HCT116 (cell line): ENCODE measurements around the gene LMX1A. TPM values are rescaled to one million over a fixed set of nuclear protein-coding genes. Genes with fewer than 3 reads are reported as not detected.

Experiments
- ATAC-seq: fragments of 200-7000 bp; cut with Tn5 transposase; 2 replicates; pipeline ENCODE4 v1.9.1; 2020; ENCODE audit warnings: mild to moderate bottlenecking, moderate library complexity
- BruUV-seq: library from RNA; stranded (reverse); fragments of 400-500 nt; replicated peaks from 2 replicates; lab custom pipeline; 2021; lab: Mats Ljungman, UMichigan
- CTCF ChIA-PET: fragments of 300-600 bp; sonication (Branson Sonifier 250); formaldehyde crosslinking; loops from one replicate; lab custom pipeline; 2021; ENCODE audit warnings: antibody characterized with exemption; lab: Charles Lee
- POLR2A ChIA-PET: fragments of 300-600, 350-600 bp; sonication (Branson Sonifier 250); formaldehyde crosslinking; loops from one replicate; lab custom pipeline; 2021; ENCODE audit warnings: antibody characterized with exemption; lab: Charles Lee
- RAD21 ChIA-PET, 2 experiments: fragments of 300-600 bp; sonication (Branson Sonifier 250); formaldehyde crosslinking; loops; one replicate each; lab custom pipeline; 2023; ENCODE audit warnings: low total read pairs in 2 of 2; ENCODE audit not compliant: uncharacterized antibody in 2 of 2, unreplicated experiment in 2 of 2, low non-redundant PET in 1 of 2; lab: Charles Lee
- DNase-seq: peaks from one replicate; pipeline ENCODE4 v3.0.0-alpha.2; 2010; ENCODE audit warnings: low read depth, low spot score
- H2AFZ ChIP-seq: fragments of 200-600 bp; shearing (Covaris generic), sonication (generic); 2 replicates; pipeline ENCODE4 v1.6.1; 2017; ENCODE audit warnings: low read depth, mixed run types, mixed read lengths, antibody characterized with exemption, low read length; ENCODE audit not compliant: poor library complexity, severe bottlenecking
- H3K27ac ChIP-seq: 2 replicates; pipeline ENCODE4 v1.5.1; 2012; ENCODE audit warnings: low read depth, low read length
- H3K27me3 ChIP-seq: fragments of 200-600 bp; sonication (generic); 2 replicates; pipeline ENCODE4 v1.6.1; 2016; ENCODE audit warnings: mixed run types, low read length, mixed read lengths; ENCODE audit not compliant: insufficient read depth
- H3K36me3 ChIP-seq, 2 experiments: fragments of 200-500 bp in 1 of 2; fragments of 200-600 bp in 1 of 2; sonication (Bioruptor generic) in 1 of 2; sonication (generic) in 1 of 2; 2 replicates each; pipeline versions ENCODE4 v1.5.1 to v1.6.1; 2014 to 2016; ENCODE audit warnings: low read length in 2 of 2, inconsistent platforms in 1 of 2, mixed read lengths in 1 of 2, mixed run types in 1 of 2; ENCODE audit not compliant: insufficient read depth in 2 of 2, control insufficient read depth in 1 of 2
- H3K4me1 ChIP-seq, 2 experiments: fragments of 200-600 bp in 1 of 2; sonication (generic) in 1 of 2; 2 replicates each; pipeline versions ENCODE4 v1.5.1 to v1.6.1; 2012 to 2017; ENCODE audit warnings: low read length in 2 of 2, inconsistent platforms in 1 of 2, mild to moderate bottlenecking in 1 of 2, mixed read lengths in 1 of 2, mixed run types in 1 of 2, moderate library complexity in 1 of 2; ENCODE audit not compliant: insufficient read depth in 2 of 2, control insufficient read depth in 1 of 2
- H3K4me2 ChIP-seq: fragments of 200-600 bp; sonication (generic); 2 replicates; pipeline ENCODE4 v1.6.1; 2017; ENCODE audit warnings: mixed run types, low read length, mixed read lengths
- H3K4me3 ChIP-seq, 2 experiments: fragments of 200-600 bp in 1 of 2; sonication (generic) in 1 of 2; replicated peaks in 1 of 2; 2 replicates each; pipeline ENCODE4 v1.5.1; 2011 to 2016; ENCODE audit warnings: low read length in 2 of 2, control low read depth in 1 of 2, low read depth in 1 of 2, mild to moderate bottlenecking in 1 of 2, mixed read lengths in 1 of 2, mixed run types in 1 of 2
- H3K79me2 ChIP-seq: fragments of 200-600 bp; sonication (generic); 2 replicates; pipeline ENCODE4 v1.6.1; 2017; ENCODE audit warnings: mild to moderate bottlenecking, mixed run types, low read length, moderate library complexity, mixed read lengths; ENCODE audit not compliant: insufficient read depth
- H3K9ac ChIP-seq: fragments of 200-600 bp; sonication (generic); 2 replicates; pipeline ENCODE4 v1.6.1; 2016; ENCODE audit warnings: low read length, mixed read lengths
- H3K9me2 ChIP-seq: fragments of 200-600 bp; sonication (generic), shearing (Covaris generic); 2 replicates; pipeline ENCODE4 v1.6.1; 2017; ENCODE audit warnings: mixed run types, mild to moderate bottlenecking, moderate library complexity; ENCODE audit not compliant: insufficient read depth
- H3K9me3 ChIP-seq, 2 experiments: fragments of 200-500 bp in 1 of 2; fragments of 200-600 bp in 1 of 2; sonication (Bioruptor generic) in 1 of 2; sonication (generic) in 1 of 2; 2 replicates each; pipeline ENCODE4 v1.6.1; 2014 to 2017; ENCODE audit warnings: low read length in 2 of 2, mixed read lengths in 2 of 2, inconsistent platforms in 1 of 2, low read depth in 1 of 2, mild to moderate bottlenecking in 1 of 2, mixed run types in 1 of 2, moderate library complexity in 1 of 2; ENCODE audit not compliant: control insufficient read depth in 1 of 2, insufficient read depth in 1 of 2
- H4K20me1 ChIP-seq: fragments of 200-600 bp; sonication (generic), shearing (Covaris generic); 2 replicates; pipeline ENCODE4 v1.6.1; 2017; ENCODE audit warnings: mixed run types, mild to moderate bottlenecking, moderate library complexity; ENCODE audit not compliant: insufficient read depth
- CBX3 ChIP-seq: IDR thresholded peaks from 2 replicates; pipeline ENCODE4 v1.6.1; 2012; ENCODE audit warnings: low read depth
- EGR1 ChIP-seq: IDR thresholded peaks from 2 replicates; pipeline ENCODE4 v1.6.1; 2012; ENCODE audit warnings: low read depth
- ELF1 ChIP-seq: IDR thresholded peaks from 2 replicates; pipeline ENCODE4 v1.6.1; 2012; ENCODE audit warnings: low read depth, borderline replicate concordance
- EZH2 ChIP-seq: fragments of 200-600 bp; sonication (generic); IDR thresholded peaks from 2 replicates; pipeline ENCODE4 v1.6.1; 2017; ENCODE audit warnings: antibody characterized with exemption, mixed run types
- EZH2phosphoT487 ChIP-seq: fragments of 200-600 bp; IDR thresholded peaks from 2 replicates; pipeline ENCODE4 v1.6.1; 2018; ENCODE audit warnings: antibody characterized with exemption, borderline replicate concordance
- FOSL1 ChIP-seq: IDR thresholded peaks from 2 replicates; pipeline ENCODE4 v1.6.1; 2012; ENCODE audit warnings: low read depth
- POLR2A ChIP-seq: IDR thresholded peaks from 2 replicates; pipeline ENCODE4 v1.7.0; 2011; ENCODE audit warnings: borderline replicate concordance; ENCODE audit not compliant: insufficient read depth, insufficient read length; ENCODE audit errors: extremely low read depth
- POLR2AphosphoS5 ChIP-seq: IDR thresholded peaks from 2 replicates; pipeline ENCODE4 v1.6.1; 2011; ENCODE audit warnings: mild to moderate bottlenecking, low read depth, low read length, moderate library complexity
- RAD21 ChIP-seq: IDR thresholded peaks from 2 replicates; pipeline ENCODE4 v1.6.1; 2012; ENCODE audit warnings: low read depth, mild to moderate bottlenecking
- SIN3A ChIP-seq: IDR thresholded peaks from 2 replicates; pipeline ENCODE4 v1.6.1; 2012; ENCODE audit warnings: low read depth
- SP1 ChIP-seq: IDR thresholded peaks from 2 replicates; pipeline ENCODE4 v1.6.1; 2012; ENCODE audit warnings: low read depth
- SRF ChIP-seq: IDR thresholded peaks from 2 replicates; pipeline ENCODE4 v1.6.1; 2012; ENCODE audit warnings: low read depth
- YY1 ChIP-seq: IDR thresholded peaks from 2 replicates; pipeline ENCODE4 v1.6.1; 2011; ENCODE audit warnings: low read length, low read depth, moderate library complexity, mild to moderate bottlenecking; ENCODE audit not compliant: insufficient replicate concordance; ENCODE audit errors: extremely low read depth
- ZNF274 ChIP-seq: fragments of 200-500 bp; sonication (Bioruptor generic); IDR thresholded peaks from 2 replicates; pipeline ENCODE4 v1.6.1; 2014; ENCODE audit warnings: mild to moderate bottlenecking, low read depth, low read length, inconsistent platforms
- intact Hi-C: fragments of 100-400 bp; cut with micrococcal nuclease; formaldehyde crosslinking; loops from 2 replicates; pipeline ENCODE4 v1.10.0; 2022
- total RNA-seq: library from RNA; stranded (reverse); gene quantifications from one replicate; pipeline ENCODE4 v1.2.1, GENCODE V29; 2021; ENCODE audit not compliant: unreplicated experiment
- TF ChIP-seq, protein P1 (sequence below): IDR thresholded peaks from 2 replicates; pipeline ENCODE4 v1.6.1; 2012
- TF ChIP-seq, protein P2 (sequence below), 3 experiments: fragments of 200-600 bp in 1 of 3; sonication (generic) in 1 of 3; IDR thresholded peaks in 2 of 3; conservative IDR thresholded peaks in 1 of 3; 2 replicates each; pipeline ENCODE4 v1.5.1; 2012 to 2017; ENCODE audit warnings: low read depth in 2 of 3, low read length in 2 of 3, antibody characterized with exemption in 1 of 3, borderline replicate concordance in 1 of 3, control low read depth in 1 of 3, mild to moderate bottlenecking in 1 of 3, mixed read lengths in 1 of 3, mixed run types in 1 of 3, moderate library complexity in 1 of 3; ENCODE audit not compliant: insufficient read depth in 1 of 3
- TF ChIP-seq, protein P3 (sequence below): IDR thresholded peaks from 2 replicates; pipeline ENCODE4 v1.6.1; 2012
- TF ChIP-seq, protein P4 (sequence below): IDR thresholded peaks from 2 replicates; pipeline ENCODE4 v1.6.1; 2011; ENCODE audit warnings: mild to moderate bottlenecking, low read length, moderate library complexity; ENCODE audit not compliant: insufficient replicate concordance; ENCODE audit errors: extremely low read depth
- TF ChIP-seq, protein P5 (sequence below): IDR thresholded peaks from 2 replicates; pipeline ENCODE4 v1.6.1; 2012; ENCODE audit warnings: low read depth

Gene LMX1A
- total RNA-seq, 1 experiment from 2014 or later = not detected

DNA sequence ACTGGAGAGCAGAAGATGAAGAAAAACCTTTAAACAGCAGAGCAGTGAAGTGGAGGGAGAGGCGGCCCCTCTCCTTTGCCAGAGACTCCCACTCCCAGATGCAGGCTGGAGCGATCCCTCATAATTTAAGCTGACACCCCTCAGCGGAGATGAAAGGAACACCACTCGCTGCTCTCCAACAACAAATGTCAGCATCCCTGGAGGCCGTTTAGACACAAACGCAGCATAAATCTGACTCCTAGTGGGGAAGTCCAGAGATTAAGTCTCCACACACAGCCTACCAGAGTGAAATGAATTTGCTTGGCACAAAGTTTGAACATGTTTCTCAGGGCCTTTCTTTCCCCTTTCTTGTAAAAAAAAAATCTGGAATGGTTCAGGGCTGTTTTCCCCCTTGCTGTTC lies 137.8 kb downstream of the LMX1A start:
- intact Hi-C loops = no loop called here
- Histone ChIP-seq H3K4me3 (no peak overlapping the region), H2AFZ (no peak overlapping the region), H3K27me3 (peaks cover 45% of the 10 kb centered on the region), H3K9me2 (no peaks in the 10 kb centered on the region), H3K9me3 (no peaks in the 10 kb centered on the region), H3K27ac (no peak overlapping the region), H3K4me2 (no peak overlapping the region), H3K4me1 (no peaks in the 10 kb centered on the region), H3K9ac (no peak overlapping the region), H3K36me3 (no peaks in the 10 kb centered on the region), H4K20me1 (no peaks in the 10 kb centered on the region), H3K79me2 (no peaks in the 10 kb centered on the region)
- ChIA-PET CTCF (no interaction called here), POLR2A (no interaction called here), RAD21 (no interaction called here)
- TF ChIP-seq SIN3A (no peak), POLR2AphosphoS5 (no peak), FOSL1 (no peak), EGR1 (no peak), CBX3 (no peak), EZH2phosphoT487 (no peak), SRF (no peak), SP1 (no peak), EZH2 (no peak), YY1 (no peak), ZNF274 (no peak), RAD21 (no peak), ELF1 (no peak), POLR2A (no peak)
- TF ChIP-seq, protein P1, sequence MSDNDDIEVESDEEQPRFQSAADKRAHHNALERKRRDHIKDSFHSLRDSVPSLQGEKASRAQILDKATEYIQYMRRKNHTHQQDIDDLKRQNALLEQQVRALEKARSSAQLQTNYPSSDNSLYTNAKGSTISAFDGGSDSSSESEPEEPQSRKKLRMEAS = no peak
- TF ChIP-seq, protein P2, sequence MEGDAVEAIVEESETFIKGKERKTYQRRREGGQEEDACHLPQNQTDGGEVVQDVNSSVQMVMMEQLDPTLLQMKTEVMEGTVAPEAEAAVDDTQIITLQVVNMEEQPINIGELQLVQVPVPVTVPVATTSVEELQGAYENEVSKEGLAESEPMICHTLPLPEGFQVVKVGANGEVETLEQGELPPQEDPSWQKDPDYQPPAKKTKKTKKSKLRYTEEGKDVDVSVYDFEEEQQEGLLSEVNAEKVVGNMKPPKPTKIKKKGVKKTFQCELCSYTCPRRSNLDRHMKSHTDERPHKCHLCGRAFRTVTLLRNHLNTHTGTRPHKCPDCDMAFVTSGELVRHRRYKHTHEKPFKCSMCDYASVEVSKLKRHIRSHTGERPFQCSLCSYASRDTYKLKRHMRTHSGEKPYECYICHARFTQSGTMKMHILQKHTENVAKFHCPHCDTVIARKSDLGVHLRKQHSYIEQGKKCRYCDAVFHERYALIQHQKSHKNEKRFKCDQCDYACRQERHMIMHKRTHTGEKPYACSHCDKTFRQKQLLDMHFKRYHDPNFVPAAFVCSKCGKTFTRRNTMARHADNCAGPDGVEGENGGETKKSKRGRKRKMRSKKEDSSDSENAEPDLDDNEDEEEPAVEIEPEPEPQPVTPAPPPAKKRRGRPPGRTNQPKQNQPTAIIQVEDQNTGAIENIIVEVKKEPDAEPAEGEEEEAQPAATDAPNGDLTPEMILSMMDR (IDR thresholded peaks at IDR 0.05 in 2 of 3, conservative IDR thresholded peaks at IDR 0.05 in 1 of 3; ENCODE audit: borderline replicate concordance in 1 of 3, insufficient read depth in 1 of 3, low read depth in 2 of 3, low read length in 2 of 3) = no peak
- TF ChIP-seq, protein P3, sequence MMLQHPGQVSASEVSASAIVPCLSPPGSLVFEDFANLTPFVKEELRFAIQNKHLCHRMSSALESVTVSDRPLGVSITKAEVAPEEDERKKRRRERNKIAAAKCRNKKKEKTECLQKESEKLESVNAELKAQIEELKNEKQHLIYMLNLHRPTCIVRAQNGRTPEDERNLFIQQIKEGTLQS = no peak
- TF ChIP-seq, protein P4, sequence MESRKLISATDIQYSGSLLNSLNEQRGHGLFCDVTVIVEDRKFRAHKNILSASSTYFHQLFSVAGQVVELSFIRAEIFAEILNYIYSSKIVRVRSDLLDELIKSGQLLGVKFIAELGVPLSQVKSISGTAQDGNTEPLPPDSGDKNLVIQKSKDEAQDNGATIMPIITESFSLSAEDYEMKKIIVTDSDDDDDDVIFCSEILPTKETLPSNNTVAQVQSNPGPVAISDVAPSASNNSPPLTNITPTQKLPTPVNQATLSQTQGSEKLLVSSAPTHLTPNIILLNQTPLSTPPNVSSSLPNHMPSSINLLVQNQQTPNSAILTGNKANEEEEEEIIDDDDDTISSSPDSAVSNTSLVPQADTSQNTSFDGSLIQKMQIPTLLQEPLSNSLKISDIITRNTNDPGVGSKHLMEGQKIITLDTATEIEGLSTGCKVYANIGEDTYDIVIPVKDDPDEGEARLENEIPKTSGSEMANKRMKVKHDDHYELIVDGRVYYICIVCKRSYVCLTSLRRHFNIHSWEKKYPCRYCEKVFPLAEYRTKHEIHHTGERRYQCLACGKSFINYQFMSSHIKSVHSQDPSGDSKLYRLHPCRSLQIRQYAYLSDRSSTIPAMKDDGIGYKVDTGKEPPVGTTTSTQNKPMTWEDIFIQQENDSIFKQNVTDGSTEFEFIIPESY = no peak
- TF ChIP-seq, protein P5, sequence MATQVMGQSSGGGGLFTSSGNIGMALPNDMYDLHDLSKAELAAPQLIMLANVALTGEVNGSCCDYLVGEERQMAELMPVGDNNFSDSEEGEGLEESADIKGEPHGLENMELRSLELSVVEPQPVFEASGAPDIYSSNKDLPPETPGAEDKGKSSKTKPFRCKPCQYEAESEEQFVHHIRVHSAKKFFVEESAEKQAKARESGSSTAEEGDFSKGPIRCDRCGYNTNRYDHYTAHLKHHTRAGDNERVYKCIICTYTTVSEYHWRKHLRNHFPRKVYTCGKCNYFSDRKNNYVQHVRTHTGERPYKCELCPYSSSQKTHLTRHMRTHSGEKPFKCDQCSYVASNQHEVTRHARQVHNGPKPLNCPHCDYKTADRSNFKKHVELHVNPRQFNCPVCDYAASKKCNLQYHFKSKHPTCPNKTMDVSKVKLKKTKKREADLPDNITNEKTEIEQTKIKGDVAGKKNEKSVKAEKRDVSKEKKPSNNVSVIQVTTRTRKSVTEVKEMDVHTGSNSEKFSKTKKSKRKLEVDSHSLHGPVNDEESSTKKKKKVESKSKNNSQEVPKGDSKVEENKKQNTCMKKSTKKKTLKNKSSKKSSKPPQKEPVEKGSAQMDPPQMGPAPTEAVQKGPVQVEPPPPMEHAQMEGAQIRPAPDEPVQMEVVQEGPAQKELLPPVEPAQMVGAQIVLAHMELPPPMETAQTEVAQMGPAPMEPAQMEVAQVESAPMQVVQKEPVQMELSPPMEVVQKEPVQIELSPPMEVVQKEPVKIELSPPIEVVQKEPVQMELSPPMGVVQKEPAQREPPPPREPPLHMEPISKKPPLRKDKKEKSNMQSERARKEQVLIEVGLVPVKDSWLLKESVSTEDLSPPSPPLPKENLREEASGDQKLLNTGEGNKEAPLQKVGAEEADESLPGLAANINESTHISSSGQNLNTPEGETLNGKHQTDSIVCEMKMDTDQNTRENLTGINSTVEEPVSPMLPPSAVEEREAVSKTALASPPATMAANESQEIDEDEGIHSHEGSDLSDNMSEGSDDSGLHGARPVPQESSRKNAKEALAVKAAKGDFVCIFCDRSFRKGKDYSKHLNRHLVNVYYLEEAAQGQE = no peak
- no peak for ATAC-seq
- no TSS peak for BruUV-seq
- no peak for DNase-seq
